Measurements from ENCODE around the gene TADA2B.

- no peak for TF ChIP-seq EP300 (IDR thresholded peaks at IDR 0.05)
- TF ChIP-seq POLR2A (IDR thresholded peaks at IDR 0.05) = no peak
- no peak for TF ChIP-seq CTCF (IDR thresholded peaks at IDR 0.05)
- no peak for TF ChIP-seq POLR2AphosphoS5 (IDR thresholded peaks at IDR 0.05)
These were observed 8.7 kb upstream of the TADA2B start for GRCh38 chr4:7034262-7035081.

Data from suprapubic skin (tissue), 4 donors.